Suppressor macrophage (primary cell): ENCODE measurements around the gene SEPTIN5.

ENCODE experiments used
- DNase-seq, 4 experiments: peaks; one replicate each; pipeline ENCODE4 v3.0.0-alpha.2; 2020 to 2022

The SEPTIN5 gene

GRCh38 chr22:19750507-19751490, 36.5 kb downstream of the SEPTIN5 start:
- DNase-seq = no peak

GRCh38 chr22:19751497-19752245, 37.4 kb downstream of the SEPTIN5 start:
- no peak for DNase-seq

- no peak for DNase-seq
Observed at GRCh38 chr22:19753090-19753842, 39.0 kb downstream of the SEPTIN5 start.

GRCh38 chr22:19753996-19754700, 39.8 kb downstream of the SEPTIN5 start:
- DNase-seq = no peak

- no peak for DNase-seq
Observed at GRCh38 chr22:19754701-19755144, 40.4 kb downstream of the SEPTIN5 start.

GRCh38 chr22:19755145-19755710, 40.9 kb downstream of the SEPTIN5 start:
- DNase-seq = no peak

- no peak for DNase-seq
Observed at GRCh38 chr22:19755722-19756287, 41.5 kb downstream of the SEPTIN5 start.

- peak in 3 of 4 experiments; percentile 25 to 60 (median 43) for DNase-seq
Observed at GRCh38 chr22:19756288-19757128, 42.2 kb downstream of the SEPTIN5 start.

- peak; percentile 21 to 54 (median 42) for DNase-seq
Observed at GRCh38 chr22:19757140-19757984, 43.1 kb downstream of the SEPTIN5 start.

GRCh38 chr22:19757985-19758895, 43.9 kb downstream of the SEPTIN5 start:
- no peak for DNase-seq

- no peak for DNase-seq
Observed at GRCh38 chr22:19758896-19759426, 44.7 kb downstream of the SEPTIN5 start.

- peak in 1 of 4 experiments; percentile 10 for DNase-seq
Observed at GRCh38 chr22:19759427-19760057, 45.2 kb downstream of the SEPTIN5 start.

- peak in 2 of 4 experiments; percentile 19 to 37 for DNase-seq
Observed at GRCh38 chr22:19760058-19760950, 46.0 kb downstream of the SEPTIN5 start, which contains the start of gene TBX1. TSS of gene TBX1 (plus strand) at chr22:19760778. CDS start at chr22:19760844, 66 bp downstream.

- peak in 2 of 4 experiments; percentile 28 to 39 for DNase-seq
Observed at GRCh38 chr22:19760951-19761724, 46.8 kb downstream of the SEPTIN5 start.
